ENCODE data around the gene IQSEC3. TPM values are rescaled to one million over a fixed set of nuclear protein-coding genes. Genes with fewer than 3 reads are reported as not detected.

IQSEC3 gene
- total RNA-seq, 1 experiment from 2014 or later: 1.7 TPM

- no peak for DNase-seq (ENCODE audit: low spot score)
- POLR2A ChIA-PET: no interaction called here
- H3K4me1 Mint-ChIP-seq: peaks cover 6% of the 10 kb centered on the region
- peaks cover 17% of the 10 kb centered on the region for H3K9me3 Mint-ChIP-seq
- TF ChIP-seq CTCF (IDR thresholded peaks at IDR 0.05): no peak
- no peak for TF ChIP-seq GABPB1 (CRISPR knock-in tag; IDR thresholded peaks at IDR 0.05)
- TF ChIP-seq HMGA2 (CRISPR knock-in tag; IDR thresholded peaks at IDR 0.05): no peak
- no peak for TF ChIP-seq ZNF219 (CRISPR knock-in tag; IDR thresholded peaks at IDR 0.05; ENCODE audit: borderline replicate concordance)
- TF ChIP-seq ETV6 (CRISPR knock-in tag; IDR thresholded peaks at IDR 0.05): no peak
- TF ChIP-seq CDX4 (CRISPR knock-in tag; IDR thresholded peaks at IDR 0.05; ENCODE audit: borderline replicate concordance): no peak
- no peak for TF ChIP-seq IRF1 (CRISPR knock-in tag; IDR thresholded peaks at IDR 0.05)
- TF ChIP-seq ZNF671 (CRISPR knock-in tag; IDR thresholded peaks at IDR 0.05): no peak
- TF ChIP-seq NFATC4 (CRISPR knock-in tag; IDR thresholded peaks at IDR 0.05): no peak
- no peak for TF ChIP-seq ATF2 (CRISPR knock-in tag; IDR thresholded peaks at IDR 0.05; ENCODE audit: borderline replicate concordance, low read depth)
- no peak overlapping the region for H3K27ac Mint-ChIP-seq
- no peak overlapping the region for H3K4me3 Mint-ChIP-seq
- H3K36me3 Mint-ChIP-seq: peaks cover 6% of the 10 kb centered on the region
- ATAC-seq: no peak
- CTCF ChIA-PET: no interaction called here
- no peaks in the 10 kb centered on the region; the same call in 1 of the 2 replicates for H3K27me3 Mint-ChIP-seq (ENCODE audit: low read depth)
These were observed 20.7 kb downstream of the IQSEC3 start for GRCh38 chr12:87315-87714.

- Mint-ChIP-seq H3K36me3 (peaks cover 6% of the 10 kb centered on the region), H3K4me3 (no peak overlapping the region), H3K27me3 (ENCODE audit: low read depth) (no peaks in the 10 kb centered on the region; the same call in 1 of the 2 replicates), H3K4me1 (peaks cover 6% of the 10 kb centered on the region), H3K27ac (no peak overlapping the region), H3K9me3 (peaks cover 17% of the 10 kb centered on the region)
- no peak for TF ChIP-seq ELF4 (CRISPR knock-in tag; IDR thresholded peaks at IDR 0.05; ENCODE audit: low read depth)
- ATAC-seq (no peak), DNase-seq (ENCODE audit: low spot score) (no peak)
- CTCF ChIA-PET: no interaction called here
- POLR2A ChIA-PET: no interaction called here
These were observed 21.3 kb downstream of the IQSEC3 start for GRCh38 chr12:87856-88255.

- Mint-ChIP-seq H3K4me3 (no peak overlapping the region), H3K36me3 (peaks cover 6% of the 10 kb centered on the region), H3K9me3 (peaks cover 22% of the 10 kb centered on the region), H3K27me3 (ENCODE audit: low read depth) (no peaks in the 10 kb centered on the region), H3K4me1 (peaks cover 6% of the 10 kb centered on the region), H3K27ac (no peak overlapping the region)
- DNase-seq (ENCODE audit: low spot score) (no peak), ATAC-seq (no peak)
- POLR2A ChIA-PET: no interaction called here
- CTCF ChIA-PET: no interaction called here
- TF ChIP-seq ELF4 (CRISPR knock-in tag; IDR thresholded peaks at IDR 0.05; ENCODE audit: low read depth) (no peak), ZNF671 (CRISPR knock-in tag; IDR thresholded peaks at IDR 0.05) (no peak), ZSCAN18 (CRISPR knock-in tag; IDR thresholded peaks at IDR 0.05) (no peak), ARID4B (CRISPR knock-in tag; IDR thresholded peaks at IDR 0.05; ENCODE audit: borderline replicate concordance) (no peak)
These were observed 23.1 kb downstream of the IQSEC3 start for GRCh38 chr12:89653-90052.
